HS-27A (cell line): ENCODE data around the gene GPR17.

Experiments used
- DNase-seq: peaks from one replicate; pipeline ENCODE4 v3.0.0-alpha.2; 2012; ENCODE audit warnings: low read depth, missing footprints

Gene GPR17

GRCh38 chr2:127645395-127646291, at the start of gene GPR17:
TSS of gene GPR17 (plus strand) at chr2:127646153. CDS start at chr2:127650736, 4,583 bp downstream.
- no peak for DNase-seq

GRCh38 chr2:127596311-127597045, 49.5 kb upstream of the GPR17 start:
- DNase-seq: no peak

- no peak for DNase-seq
Measured at GRCh38 chr2:127597046-127597983, 48.6 kb upstream of the GPR17 start.

- DNase-seq: peak; percentile 88
Measured at GRCh38 chr2:127597984-127598380, 48.0 kb upstream of the GPR17 start.

- peak; percentile 86 for DNase-seq
Measured at GRCh38 chr2:127598711-127599110, 47.2 kb upstream of the GPR17 start.

- DNase-seq: peak; percentile 70
Measured at GRCh38 chr2:127599211-127599610, 46.7 kb upstream of the GPR17 start.

GRCh38 chr2:127604986-127605385, 41.0 kb upstream of the GPR17 start:
- no peak for DNase-seq

- no peak for DNase-seq
Measured at GRCh38 chr2:127605691-127606263, 40.2 kb upstream of the GPR17 start.

GRCh38 chr2:127606625-127607398, 39.1 kb upstream of the GPR17 start:
- DNase-seq: no peak

- DNase-seq: no peak
Measured at GRCh38 chr2:127607399-127607908, 38.5 kb upstream of the GPR17 start.

GRCh38 chr2:127608061-127609030, 37.6 kb upstream of the GPR17 start:
- no peak for DNase-seq

GRCh38 chr2:127609031-127609751, 36.8 kb upstream of the GPR17 start:
- DNase-seq: no peak

GRCh38 chr2:127609818-127610217, 36.1 kb upstream of the GPR17 start:
- no peak for DNase-seq

GRCh38 chr2:127610561-127610960, 35.4 kb upstream of the GPR17 start:
- DNase-seq: no peak

- no peak for DNase-seq
Measured at GRCh38 chr2:127611076-127611925, 34.7 kb upstream of the GPR17 start.

- DNase-seq: no peak
Measured at GRCh38 chr2:127612111-127612822, 33.7 kb upstream of the GPR17 start.

- no peak for DNase-seq
Measured at GRCh38 chr2:127614246-127614645, 31.7 kb upstream of the GPR17 start.
